ENCODE data around the gene ARHGEF18.

ARHGEF18 gene

GRCh38 chr19:7373862-7374261, 25.1 kb downstream of the ARHGEF18 start:
- H3K9me3 ChIP-seq (ENCODE audit: control insufficient read depth, low read length): no peaks in the 10 kb centered on the region
- H3K9ac ChIP-seq: no peak overlapping the region

GRCh38 chr19:7376151-7376852, 27.6 kb downstream of the ARHGEF18 start:
- no peak overlapping the region for H2AFZ ChIP-seq
- no peaks in the 10 kb centered on the region for H3K79me2 ChIP-seq
- no peak overlapping the region for H3K4me3 ChIP-seq (ENCODE audit: low read depth, low read length)
- H3K27me3 ChIP-seq (ENCODE audit: control insufficient read depth, insufficient read depth, low read length): no peaks in the 10 kb centered on the region
- TF ChIP-seq, protein P1, sequence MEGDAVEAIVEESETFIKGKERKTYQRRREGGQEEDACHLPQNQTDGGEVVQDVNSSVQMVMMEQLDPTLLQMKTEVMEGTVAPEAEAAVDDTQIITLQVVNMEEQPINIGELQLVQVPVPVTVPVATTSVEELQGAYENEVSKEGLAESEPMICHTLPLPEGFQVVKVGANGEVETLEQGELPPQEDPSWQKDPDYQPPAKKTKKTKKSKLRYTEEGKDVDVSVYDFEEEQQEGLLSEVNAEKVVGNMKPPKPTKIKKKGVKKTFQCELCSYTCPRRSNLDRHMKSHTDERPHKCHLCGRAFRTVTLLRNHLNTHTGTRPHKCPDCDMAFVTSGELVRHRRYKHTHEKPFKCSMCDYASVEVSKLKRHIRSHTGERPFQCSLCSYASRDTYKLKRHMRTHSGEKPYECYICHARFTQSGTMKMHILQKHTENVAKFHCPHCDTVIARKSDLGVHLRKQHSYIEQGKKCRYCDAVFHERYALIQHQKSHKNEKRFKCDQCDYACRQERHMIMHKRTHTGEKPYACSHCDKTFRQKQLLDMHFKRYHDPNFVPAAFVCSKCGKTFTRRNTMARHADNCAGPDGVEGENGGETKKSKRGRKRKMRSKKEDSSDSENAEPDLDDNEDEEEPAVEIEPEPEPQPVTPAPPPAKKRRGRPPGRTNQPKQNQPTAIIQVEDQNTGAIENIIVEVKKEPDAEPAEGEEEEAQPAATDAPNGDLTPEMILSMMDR (IDR thresholded peaks at IDR 0.05): no peak
- no peaks in the 10 kb centered on the region for H3K4me1 ChIP-seq
- no peak overlapping the region for H3K4me2 ChIP-seq (ENCODE audit: low read length)
- H3K9me3 ChIP-seq (ENCODE audit: control insufficient read depth, low read length): no peaks in the 10 kb centered on the region
- no peak overlapping the region for H3K9ac ChIP-seq
- H3K27ac ChIP-seq: no peak overlapping the region
- H3K36me3 ChIP-seq (ENCODE audit: control insufficient read depth, insufficient read depth, low read length): no peaks in the 10 kb centered on the region

More at GRCh38 chr19:7373862-7374261, 25.1 kb downstream of the ARHGEF18 start:
- Histone ChIP-seq H3K27me3 (ENCODE audit: control insufficient read depth, insufficient read depth, low read length) (no peaks in the 10 kb centered on the region), H3K4me1 (no peaks in the 10 kb centered on the region), H3K36me3 (ENCODE audit: control insufficient read depth, insufficient read depth, low read length) (no peaks in the 10 kb centered on the region), H2AFZ (no peak overlapping the region), H3K79me2 (no peaks in the 10 kb centered on the region), H3K4me3 (ENCODE audit: low read depth, low read length) (no peak overlapping the region), H3K4me2 (ENCODE audit: low read length) (no peak overlapping the region), H3K27ac (no peak overlapping the region)
- TF ChIP-seq, protein P1 (IDR thresholded peaks at IDR 0.05): no peak

DNA sequence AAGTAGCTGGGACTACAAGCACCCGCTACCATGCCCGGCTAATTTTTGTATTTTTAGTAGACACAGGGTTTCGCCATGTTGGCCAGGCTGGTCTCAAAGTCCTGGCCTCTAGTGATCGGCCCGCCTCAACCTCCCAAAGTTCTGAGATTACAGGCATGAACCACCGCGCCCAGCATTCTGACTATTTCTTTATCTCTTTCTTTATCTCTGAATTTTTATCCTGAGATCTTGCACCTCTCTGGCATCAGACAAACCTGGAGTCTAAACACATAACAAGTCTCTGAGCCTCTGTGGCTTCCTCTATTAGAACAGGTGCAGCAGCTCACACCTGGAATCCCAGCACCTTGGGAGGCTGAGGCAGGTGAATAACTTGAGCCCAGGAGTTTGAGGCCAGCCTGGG, 28.5 kb downstream of the ARHGEF18 start:
- Histone ChIP-seq H3K4me1 (no peaks in the 10 kb centered on the region), H3K4me2 (ENCODE audit: low read length) (no peak overlapping the region), H3K4me3 (ENCODE audit: low read depth, low read length) (no peak overlapping the region), H3K9me3 (ENCODE audit: control insufficient read depth, low read length) (no peaks in the 10 kb centered on the region), H3K79me2 (no peaks in the 10 kb centered on the region), H3K27me3 (ENCODE audit: control insufficient read depth, insufficient read depth, low read length) (no peaks in the 10 kb centered on the region), H2AFZ (no peak overlapping the region), H3K9ac (no peak overlapping the region), H3K27ac (no peak overlapping the region), H3K36me3 (ENCODE audit: control insufficient read depth, insufficient read depth, low read length) (no peaks in the 10 kb centered on the region)
- TF ChIP-seq, protein P1 (IDR thresholded peaks at IDR 0.05): no peak

GRCh38 chr19:7381073-7381390, 32.3 kb downstream of the ARHGEF18 start:
- Histone ChIP-seq H3K27ac (no peak overlapping the region), H3K9ac (no peak overlapping the region), H3K36me3 (ENCODE audit: control insufficient read depth, insufficient read depth, low read length) (no peaks in the 10 kb centered on the region), H3K79me2 (no peaks in the 10 kb centered on the region), H3K27me3 (ENCODE audit: control insufficient read depth, insufficient read depth, low read length) (no peaks in the 10 kb centered on the region), H3K9me3 (ENCODE audit: control insufficient read depth, low read length) (no peaks in the 10 kb centered on the region), H2AFZ (no peak overlapping the region), H3K4me1 (no peaks in the 10 kb centered on the region), H3K4me2 (ENCODE audit: low read length) (no peak overlapping the region), H3K4me3 (ENCODE audit: low read depth, low read length) (no peak overlapping the region)
- TF ChIP-seq, protein P1 (IDR thresholded peaks at IDR 0.05): no peak

DNA sequence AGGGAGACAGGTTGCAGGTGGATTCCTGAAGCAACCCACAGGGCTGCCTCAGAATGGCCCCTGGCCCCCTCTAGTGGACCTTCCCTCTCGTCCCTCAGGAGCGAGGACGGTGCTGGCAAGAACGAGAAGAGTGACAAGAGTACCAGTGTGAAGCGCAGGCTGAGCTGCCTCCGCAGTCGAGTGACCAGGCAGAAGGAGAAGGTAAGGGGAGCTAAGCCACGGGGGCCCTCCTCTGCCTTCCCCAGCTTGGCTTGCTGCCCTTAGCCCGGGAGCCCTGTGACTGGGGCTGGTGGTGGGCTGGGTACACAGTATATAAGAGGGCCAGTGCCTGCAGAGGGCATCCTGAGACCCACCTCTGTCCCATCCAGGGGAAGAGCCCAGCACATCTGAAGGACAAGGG, 34.0 kb downstream of the ARHGEF18 start:
- H3K4me1 ChIP-seq: no peaks in the 10 kb centered on the region
- no peak overlapping the region for H3K9ac ChIP-seq
- H3K4me3 ChIP-seq (ENCODE audit: low read depth, low read length): no peak overlapping the region
- H3K36me3 ChIP-seq (ENCODE audit: control insufficient read depth, insufficient read depth, low read length): no peaks in the 10 kb centered on the region
- no peak overlapping the region for H3K4me2 ChIP-seq (ENCODE audit: low read length)
- no peaks in the 10 kb centered on the region for H3K79me2 ChIP-seq
- H3K27ac ChIP-seq: no peak overlapping the region
- H2AFZ ChIP-seq: no peak overlapping the region
- no peaks in the 10 kb centered on the region for H3K27me3 ChIP-seq (ENCODE audit: control insufficient read depth, insufficient read depth, low read length)
- no peaks in the 10 kb centered on the region for H3K9me3 ChIP-seq (ENCODE audit: control insufficient read depth, low read length)
- TF ChIP-seq, protein P1 (IDR thresholded peaks at IDR 0.05): no peak

Data from parathyroid adenoma (tissue), 2 donors.